GM19238 (cell line): ENCODE data around the gene TXK.
"Not testable (repeated sequence)": the region's sequence is repeated elsewhere in the genome, so short reads cannot be mapped to it uniquely, and the experiment has no call there.

ENCODE experiments used
- DNase-seq: peaks from one replicate; pipeline ENCODE4 v3.0.0; 2011; ENCODE audit warnings: low spot score; ENCODE audit not compliant: insufficient read length

The TXK gene

DNA sequence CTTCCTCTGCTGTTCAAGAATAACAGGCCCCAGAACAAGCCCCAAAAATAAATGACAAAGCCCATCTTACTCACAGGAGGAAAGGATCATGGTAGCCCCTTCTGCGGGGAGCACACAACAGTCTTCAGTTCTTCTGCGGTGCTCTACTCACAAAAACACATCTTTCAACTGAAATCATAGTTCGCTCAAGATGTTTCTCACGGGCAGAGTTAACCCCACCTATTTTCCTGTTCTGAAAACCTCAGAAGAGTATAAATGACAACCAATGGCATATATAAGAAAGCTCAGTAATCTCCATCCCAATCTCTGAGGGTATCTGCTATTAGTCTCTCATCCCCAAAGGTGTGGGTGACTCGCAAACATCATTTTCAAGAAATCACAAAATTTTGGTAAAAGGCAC lies at the start of gene TXK:
Gene TXK (minus strand): TSS at position 170 of the 400 bp plus-strand sequence. CDS start 80 bp downstream, at position 90.
- DNase-seq = no peak

DNA sequence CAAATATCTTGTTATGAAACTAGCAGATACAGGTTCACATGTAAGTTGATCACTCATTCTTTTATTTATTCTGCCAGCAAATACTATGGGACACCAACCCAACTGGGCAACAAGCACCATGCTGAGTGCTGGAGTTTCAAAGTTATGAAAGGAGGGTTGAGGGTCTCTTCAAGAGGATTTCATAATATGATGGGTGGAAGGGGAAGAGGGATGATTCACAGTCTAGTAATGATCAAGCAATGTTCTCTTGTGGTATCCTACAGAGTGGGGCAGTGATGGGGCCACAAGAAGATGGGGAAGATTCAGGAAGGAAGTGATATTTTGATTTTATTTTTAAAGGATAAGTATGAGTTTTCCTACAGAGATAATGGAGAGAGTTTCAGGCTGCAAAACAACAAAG lies 46.2 kb upstream of the TXK start:
- DNase-seq = no peak

DNA sequence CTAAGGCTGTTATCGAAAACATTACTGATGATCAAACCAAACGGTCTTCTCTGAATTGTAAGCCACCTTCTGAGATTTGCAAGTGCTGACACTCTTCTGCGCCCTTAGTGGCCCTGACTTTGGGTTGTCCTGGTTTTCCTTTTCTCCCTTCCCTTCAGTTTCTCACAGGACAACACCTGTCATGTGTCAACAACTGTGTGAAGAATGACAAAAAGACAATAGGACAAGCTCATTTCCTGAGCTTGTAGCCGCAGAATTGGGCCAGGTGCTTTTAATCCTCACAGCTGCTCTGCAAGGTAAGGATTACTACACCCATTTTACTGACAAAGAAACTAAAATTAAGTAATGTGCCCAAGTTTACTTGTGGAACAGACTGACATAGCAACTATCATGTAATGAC lies 44.9 kb upstream of the TXK start:
- no peak for DNase-seq

DNA sequence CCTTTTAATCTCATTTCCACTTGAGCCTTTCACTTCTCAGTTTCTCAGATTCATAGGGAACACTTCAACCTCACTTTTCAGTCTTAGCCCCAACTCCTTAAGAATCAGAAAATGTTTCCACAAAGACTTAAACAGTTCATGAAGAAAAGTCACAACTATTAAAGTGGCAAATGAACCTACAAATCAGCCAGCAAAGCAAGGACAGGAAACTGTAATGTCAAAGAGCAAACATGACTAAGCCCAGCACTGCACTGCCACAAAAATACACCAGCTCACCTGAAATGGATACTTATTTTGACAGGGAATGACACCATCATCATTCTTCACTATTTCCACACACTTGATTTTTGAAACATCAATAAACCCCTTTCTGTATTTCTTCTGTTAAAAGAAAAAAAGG lies 41.8 kb upstream of the TXK start:
- no peak for DNase-seq

DNA sequence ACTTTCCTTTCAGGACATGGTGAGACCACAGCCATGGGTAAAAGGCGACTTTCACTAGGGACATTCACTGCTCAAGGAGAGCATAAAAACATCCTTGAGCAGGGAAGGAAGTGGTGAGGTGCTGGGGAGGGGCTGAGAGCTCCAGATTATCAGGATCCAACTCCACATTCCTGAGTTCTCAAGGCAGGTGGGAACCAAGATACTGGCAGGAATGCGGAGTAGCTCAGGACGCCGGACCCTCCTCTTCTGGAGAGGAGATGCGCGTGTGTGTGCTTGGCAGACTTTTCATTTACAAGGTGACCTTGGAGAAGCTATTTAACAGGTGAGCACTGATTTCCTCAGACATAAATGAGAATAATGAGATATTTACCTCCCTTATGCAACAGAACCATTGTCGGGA lies 41.3 kb upstream of the TXK start:
- no peak for DNase-seq

DNA sequence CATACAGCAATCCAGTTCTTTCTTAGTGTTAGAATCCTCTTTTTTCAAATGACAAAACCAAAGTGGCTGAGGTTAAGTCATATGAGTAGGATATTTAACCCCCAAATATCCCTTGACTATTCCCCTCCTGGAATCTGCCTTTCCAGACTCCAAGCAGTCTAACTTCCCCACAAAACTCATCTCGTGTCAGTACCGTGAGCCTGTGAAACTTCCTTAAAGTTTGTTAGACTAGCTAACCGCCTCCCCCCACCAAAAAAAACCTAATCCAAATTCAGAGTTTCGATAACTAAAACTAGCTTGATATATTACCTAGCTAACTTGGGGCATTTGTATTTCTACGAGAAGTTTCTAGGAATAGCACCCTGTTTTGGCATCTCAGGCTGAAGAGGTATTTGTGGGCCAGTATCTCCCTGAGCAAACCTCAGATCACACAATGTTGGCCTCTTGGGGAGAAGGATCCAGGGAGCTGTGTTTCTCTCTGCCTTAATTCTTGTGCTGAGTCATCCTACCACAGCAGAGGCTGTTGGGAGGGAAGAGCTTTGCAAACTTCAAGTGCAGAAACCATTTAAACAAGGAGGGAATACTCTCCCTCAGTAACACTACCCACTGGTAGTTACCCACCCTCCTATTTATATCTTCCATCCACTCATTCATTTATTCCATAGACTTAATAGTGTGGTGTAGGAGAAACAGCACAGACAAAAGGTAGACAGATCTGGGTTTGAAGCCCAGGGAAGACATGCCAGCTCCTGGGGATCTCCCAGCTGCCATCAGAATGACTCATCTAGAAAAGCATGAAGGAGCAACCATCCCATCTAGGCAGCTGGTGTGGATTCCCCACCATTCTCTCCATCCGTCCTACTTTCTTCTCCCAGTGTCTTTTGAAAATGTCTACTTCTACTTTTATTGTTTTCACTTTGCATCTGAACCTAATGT lies 39.3 kb upstream of the TXK start:
- DNase-seq = no peak

DNA sequence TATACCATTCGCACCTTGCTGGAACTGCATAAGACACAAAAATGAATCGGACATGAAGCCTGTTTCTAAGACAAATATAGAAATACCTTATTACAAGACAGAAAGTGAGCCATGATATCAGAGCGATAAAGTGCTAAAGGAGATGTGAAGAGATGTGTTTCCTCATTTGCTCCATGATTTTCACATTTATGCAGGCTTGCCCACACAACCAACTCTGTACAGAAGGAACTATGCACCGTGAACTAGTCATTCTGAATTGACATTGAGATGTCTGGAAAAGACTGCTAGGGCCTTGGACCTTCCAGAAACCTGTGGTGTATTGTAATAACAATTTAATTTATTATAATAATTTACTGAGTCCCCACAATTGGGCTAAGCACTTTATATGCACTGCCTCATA lies 38.6 kb upstream of the TXK start:
- DNase-seq = no peak

DNA sequence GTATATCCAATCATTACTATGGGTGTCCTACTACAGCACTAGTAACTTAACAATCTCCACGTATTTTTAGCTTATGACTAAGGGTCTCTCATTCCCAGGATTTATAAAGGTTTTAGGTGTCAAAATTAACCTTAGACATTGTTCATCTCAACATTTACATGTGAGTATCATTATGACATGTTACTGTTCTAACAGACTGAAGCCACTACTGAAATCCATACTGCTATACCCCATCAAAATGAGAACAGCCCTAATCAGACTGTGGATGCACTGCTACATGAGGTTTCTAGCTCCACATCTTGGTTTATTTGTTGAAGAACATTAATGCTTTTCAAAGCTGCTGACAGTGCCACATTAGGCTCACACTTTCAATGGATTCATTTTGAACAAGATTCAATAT lies 35.6 kb upstream of the TXK start:
- DNase-seq = no peak

DNA sequence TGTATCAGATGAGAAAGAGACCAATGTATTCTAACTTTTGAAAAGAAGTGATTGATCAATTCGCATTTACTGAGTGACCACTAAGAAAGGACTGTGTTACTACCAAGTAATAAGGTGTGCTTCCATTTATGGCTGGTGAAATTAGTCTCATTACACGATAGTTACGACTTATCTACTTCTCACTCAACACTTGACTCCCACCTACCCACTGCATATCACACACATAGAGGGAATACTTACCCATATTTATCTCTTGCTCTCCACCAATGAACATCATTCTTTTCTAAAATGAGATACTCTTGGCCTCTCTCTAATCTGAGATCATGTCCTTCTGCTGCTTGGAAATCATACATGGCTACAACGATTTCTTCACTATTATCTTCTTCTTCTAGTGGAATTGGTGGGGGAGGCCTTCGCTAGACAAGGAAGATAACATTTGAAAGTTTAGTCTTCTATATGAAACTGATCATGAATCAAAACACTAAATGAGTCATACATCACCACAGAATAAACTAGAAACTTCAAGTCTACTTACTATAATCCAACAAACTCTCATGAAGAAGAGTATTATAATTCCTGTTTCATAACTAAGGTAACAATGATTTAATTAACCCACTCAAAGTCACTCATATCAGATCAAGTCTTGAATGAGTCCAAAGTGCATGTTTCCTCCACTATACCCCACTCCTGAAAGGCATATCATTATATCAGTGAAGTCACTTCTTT lies 33.7 kb upstream of the TXK start:
- no peak for DNase-seq

DNA sequence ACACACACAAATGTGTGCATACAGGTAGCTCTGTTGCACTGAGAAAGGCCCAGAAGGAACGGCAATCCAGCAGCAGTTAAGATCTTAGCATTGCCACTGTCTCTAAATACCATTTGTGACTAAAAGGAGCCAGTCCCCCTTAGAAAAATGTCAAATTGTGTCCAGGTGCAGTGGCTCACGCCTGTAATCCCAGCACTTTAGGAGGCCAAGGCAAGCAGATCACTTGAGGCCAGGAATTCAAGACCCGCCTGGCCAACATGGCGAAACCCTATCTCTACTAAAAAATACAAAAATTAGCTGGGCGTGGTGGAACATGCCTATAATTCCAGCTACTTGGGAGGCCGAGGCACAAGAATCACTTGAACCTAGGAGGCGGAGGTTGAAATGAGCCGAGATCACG lies 30.5 kb upstream of the TXK start:
- DNase-seq = not testable (repeated sequence)

DNA sequence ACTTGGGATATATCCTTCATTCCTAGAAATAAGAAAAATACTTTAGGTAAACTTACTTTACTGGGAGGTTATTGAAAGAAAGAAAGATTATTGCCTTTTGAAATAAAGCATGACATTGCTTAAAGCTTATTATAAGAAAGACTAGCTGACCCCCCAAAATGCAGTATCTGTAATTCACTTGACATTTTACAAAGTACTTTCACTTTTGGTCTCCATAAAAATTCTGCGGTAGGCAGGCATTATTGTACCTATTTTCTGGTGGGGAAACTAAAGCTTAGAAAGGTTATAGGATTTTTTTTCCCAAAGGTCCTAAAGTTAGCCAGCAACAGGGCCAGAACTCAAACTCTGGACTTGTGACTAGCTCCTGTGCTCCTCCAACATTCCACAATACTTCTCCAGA lies 29.7 kb upstream of the TXK start:
- no peak for DNase-seq

DNA sequence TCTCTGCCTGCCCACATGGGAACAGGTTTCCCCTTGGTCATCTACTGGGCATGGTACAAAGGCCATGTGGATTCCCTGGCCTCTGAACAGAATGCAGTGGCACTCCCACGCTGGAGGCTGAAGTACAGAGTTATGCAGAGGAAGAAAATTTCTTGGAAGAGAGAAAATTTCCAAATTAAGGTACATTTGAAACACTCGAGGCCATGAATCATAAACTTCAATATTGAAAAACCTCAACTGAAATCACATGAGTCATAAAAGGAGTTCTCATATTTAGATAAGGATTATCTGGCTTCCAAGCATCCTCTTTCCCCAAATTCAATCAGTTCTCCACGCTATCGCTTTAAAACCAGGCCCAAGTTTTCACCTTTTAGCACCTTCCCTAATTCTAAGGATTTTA lies 28.1 kb upstream of the TXK start:
- no peak for DNase-seq

DNA sequence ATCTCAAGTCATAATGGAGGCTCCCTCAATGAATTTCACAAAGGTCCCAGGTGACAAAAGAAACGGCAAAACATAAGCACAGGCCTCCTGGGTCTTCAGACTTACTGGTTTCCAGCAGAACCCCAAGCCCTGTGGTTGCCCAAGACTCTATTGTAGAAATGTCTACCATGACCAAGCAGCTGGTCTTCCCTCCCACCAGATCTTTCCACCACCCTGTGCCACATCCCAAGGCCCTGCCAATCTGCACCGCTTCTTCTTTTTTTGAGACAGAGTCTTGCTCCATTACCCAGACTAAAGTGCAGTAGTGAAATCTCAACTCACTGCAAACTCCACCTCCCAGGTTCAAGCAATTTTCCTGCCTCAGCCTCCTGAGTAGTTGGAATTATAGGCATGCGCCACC lies 23.2 kb upstream of the TXK start:
- no peak for DNase-seq

DNA sequence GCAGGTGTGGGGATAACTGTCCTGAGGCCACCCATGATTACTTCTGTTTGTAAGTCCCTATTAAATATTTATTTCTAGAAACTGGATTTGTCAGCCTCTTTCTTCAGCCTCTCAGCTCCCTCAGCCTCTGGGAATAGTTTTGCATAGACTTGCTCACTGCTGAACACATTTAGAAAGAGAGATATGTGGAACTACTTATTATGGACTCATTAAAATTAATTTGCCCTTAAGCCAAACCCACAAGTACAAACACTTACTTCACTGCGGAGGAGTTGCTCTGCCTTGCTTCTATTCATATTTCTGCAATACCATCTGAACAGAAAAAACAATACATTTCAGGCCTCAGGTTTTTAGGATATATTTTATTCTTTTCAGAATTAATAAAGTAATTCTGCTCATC lies 22.4 kb upstream of the TXK start:
- DNase-seq = no peak

DNA sequence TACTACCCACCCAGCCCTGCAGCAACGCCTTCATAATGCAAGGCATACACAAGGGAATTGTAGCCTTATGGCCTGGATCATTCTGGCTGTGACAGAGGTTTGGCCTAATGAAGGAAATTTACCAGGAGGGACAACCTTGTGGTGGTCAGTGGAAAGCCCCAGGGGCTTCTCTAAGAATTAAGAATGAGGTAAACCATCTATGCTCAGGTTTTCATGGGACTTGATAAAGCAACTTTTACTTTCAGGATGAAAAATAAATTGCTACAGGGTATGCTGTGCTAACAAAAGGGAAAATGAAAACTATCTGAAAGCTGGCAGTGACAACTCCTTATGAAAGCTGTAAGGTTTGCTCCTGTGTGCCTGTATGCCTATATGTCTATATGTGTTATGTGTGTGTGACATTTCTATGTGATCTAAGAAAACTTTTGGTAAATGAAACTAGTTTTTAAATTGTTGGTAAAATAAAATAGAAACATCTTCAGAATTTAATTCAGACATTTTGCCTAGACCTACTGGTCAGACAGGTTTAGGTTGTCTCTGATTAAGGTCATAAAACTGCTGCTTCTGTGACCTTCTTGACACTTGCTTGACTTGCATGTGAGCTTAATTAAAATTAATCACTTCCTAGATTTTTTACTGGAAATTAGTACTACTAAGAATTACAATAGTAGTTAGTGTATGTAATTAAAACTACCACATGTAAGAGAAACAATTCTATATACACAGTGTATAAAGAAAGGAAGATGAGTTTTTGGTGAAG lies 19.9 kb upstream of the TXK start:
- no peak for DNase-seq

DNA sequence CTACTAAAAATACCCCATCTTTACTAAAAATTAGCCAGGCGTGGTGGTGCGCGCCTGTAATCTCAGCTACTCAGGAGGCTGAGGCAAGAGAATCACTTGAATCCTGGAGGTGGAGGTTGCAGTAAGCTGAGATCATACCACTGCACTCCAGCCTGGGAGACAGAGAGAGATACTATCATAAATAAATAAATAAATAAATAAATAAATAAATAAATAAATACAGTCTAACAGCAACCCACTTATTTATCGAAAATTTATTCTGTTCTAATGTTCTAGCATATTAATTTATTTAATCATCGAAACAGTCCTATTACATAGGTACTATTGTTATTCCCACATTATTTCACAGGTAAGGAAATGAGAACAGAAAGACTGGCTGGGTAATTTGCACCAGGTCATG lies 18.2 kb upstream of the TXK start:
- no peak for DNase-seq

DNA sequence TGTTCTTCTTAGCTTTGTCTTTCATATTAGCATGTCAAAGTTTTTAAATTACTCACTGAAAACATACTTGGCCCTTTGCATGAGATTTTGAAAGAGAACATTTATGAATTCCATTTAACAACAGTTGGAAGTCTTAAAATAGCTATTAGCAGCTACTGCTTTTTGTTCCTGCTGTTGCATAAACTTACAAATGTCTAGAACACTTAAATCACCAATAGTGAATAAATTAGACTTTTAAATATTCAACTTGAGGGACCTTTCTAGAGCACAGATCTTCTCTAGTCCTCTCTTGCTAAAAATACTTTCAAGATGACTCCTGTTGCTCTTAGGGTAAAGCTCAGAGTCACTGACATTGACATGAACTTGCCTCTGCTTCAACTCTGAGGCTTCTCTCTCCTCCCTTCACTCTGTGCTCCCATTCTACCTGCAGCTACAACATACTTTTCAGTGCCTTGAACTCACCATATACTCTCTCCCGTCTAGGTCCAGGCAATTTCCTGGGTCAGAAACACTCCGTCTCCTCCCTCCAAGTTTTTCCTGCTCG lies 15.8 kb upstream of the TXK start:
- no peak for DNase-seq

DNA sequence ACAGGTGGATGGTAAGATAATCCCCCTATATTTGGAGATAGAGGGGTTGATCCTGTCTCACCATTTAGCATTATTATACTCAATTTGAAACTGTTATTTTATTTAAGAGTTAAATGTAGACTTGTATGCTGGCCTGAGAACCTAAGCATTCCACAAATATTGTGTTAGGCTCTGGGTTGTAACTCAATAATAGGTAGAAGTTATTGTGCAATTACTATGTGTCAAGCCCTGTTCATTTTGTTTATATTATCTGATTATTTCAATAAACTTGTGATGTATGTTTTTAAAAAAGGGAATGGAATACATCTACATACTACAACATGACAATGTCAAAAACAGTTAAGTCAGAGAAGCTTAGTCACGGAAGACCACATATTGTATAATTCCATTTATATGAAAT lies 13.6 kb upstream of the TXK start:
- no peak for DNase-seq

DNA sequence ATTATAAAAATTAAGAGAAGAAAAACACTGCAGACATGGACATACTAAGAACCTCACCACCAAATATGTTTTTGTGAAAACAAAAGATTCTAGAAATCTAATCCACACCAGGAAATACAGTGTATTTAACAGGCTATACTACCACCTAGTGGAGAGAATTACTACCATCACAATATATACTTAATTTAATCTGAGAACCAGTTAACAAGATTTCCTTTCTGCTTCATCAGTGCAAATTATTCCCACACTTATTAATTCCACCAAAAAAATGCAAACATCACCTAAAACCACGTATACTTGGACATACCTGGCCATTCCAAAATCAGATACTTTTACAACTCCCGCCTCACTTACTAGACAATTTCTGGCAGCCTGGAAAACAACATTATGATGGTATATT lies 7.0 kb upstream of the TXK start:
- DNase-seq = no peak

DNA sequence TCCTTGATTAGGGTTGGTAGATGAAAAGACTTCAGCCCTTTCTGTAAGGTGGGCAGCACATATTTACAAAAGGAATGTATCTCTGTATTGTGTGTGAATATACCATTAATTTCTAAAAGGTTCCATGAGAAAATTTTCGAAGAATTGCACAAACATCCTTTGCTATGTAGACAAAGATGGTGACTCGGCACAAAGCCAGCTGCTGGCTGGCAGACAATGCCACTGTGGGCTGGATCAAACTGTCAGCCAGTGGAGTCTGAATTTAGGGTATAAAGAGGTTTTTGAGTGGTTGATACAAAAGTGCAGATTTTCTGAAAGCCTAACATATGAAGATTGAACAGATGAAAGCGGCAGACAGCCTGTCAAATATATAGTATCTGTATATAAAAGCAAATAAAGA lies 5.6 kb upstream of the TXK start:
- DNase-seq = no peak

DNA sequence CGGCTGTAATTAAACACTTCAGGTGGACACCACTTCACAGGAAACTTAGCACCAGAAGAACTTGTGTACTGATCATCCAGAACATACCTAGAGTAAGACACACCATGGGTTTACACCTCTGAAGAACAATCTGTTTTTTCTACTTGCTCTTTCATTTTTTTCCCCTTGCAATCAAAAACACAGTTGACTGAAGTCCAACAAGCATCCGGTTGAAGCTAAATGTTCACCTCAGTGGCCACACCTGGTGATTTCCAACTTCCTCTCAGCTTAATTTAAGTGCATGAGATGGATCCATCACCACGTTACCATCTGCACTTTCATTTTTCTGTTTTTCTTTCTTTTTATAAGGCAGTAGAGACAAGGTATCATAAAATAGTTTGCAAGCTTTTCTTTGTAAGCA lies 4.9 kb upstream of the TXK start:
- peak; percentile 18 for DNase-seq

DNA sequence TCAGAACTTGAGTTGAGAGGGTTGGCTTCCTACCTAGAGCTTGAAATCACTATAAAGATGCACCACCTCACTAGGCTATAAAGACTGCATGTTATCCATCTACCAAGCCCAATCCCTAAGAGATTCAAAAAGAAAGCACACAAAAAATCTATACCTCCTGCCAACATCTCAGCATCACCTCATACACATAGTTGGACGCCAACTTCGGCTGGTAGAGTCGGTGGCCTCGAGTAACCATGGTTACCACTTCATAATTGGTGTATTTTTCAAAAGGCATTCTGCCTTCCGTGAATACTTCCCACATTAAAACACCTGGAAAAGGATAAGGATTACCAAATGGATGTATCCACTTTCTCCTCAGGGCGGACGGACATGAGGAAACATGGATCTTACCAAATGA lies 4.5 kb upstream of the TXK start:
- no peak for DNase-seq
